ENCODE measurements around the gene CLDN15. TPM values are rescaled to one million over a fixed set of nuclear protein-coding genes. Genes with fewer than 3 reads are reported as not detected.
"Not testable (repeated sequence)": the region's sequence is repeated elsewhere in the genome, so short reads cannot be mapped to it uniquely, and the experiment has no call there.

CLDN15 gene
- total RNA-seq, 2 donors from 2014 or later, result 7.4 to 15.4 TPM

DNA sequence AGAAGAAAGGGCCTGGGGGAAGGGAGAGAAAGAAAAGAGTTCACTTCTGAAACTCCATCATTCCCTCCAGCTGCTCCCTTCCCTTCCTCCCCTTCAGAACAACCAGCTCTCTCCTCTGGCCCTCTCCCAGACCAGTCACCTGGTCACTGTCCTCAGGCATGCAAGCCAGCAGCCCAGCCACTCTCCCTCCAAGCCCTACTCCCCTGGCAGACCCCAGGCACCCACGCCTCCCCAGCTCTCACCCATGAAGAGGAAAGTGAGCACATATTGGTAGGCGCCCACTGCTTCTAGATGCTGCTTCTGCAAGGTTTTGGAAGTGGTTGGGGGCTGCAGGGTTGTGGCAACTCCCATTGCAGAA lies 37.1 kb downstream of the CLDN15 start:
- H3K27me3 ChIP-seq (replicated peaks; ENCODE audit: insufficient read depth), result peaks cover 9% of the 10 kb centered on the region
- H3K36me3 ChIP-seq, result no peaks in the 10 kb centered on the region
- H3K9me3 ChIP-seq, result no peaks in the 10 kb centered on the region
- H3K4me1 ChIP-seq (ENCODE audit: control insufficient read depth in 1 of 2, low read depth in 2 of 2), result peaks cover 5 to 9% of the 10 kb centered on the region in 2 donors
- ATAC-seq (ENCODE audit: insufficient number of reproducible peaks, low FRiP score, low read depth), result no peak
- DNase-seq (ENCODE audit: low spot score), result no peak
- TF ChIP-seq, protein P1, sequence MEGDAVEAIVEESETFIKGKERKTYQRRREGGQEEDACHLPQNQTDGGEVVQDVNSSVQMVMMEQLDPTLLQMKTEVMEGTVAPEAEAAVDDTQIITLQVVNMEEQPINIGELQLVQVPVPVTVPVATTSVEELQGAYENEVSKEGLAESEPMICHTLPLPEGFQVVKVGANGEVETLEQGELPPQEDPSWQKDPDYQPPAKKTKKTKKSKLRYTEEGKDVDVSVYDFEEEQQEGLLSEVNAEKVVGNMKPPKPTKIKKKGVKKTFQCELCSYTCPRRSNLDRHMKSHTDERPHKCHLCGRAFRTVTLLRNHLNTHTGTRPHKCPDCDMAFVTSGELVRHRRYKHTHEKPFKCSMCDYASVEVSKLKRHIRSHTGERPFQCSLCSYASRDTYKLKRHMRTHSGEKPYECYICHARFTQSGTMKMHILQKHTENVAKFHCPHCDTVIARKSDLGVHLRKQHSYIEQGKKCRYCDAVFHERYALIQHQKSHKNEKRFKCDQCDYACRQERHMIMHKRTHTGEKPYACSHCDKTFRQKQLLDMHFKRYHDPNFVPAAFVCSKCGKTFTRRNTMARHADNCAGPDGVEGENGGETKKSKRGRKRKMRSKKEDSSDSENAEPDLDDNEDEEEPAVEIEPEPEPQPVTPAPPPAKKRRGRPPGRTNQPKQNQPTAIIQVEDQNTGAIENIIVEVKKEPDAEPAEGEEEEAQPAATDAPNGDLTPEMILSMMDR (IDR thresholded peaks at IDR 0.05), result no peak
- H3K27ac ChIP-seq, result no peak overlapping the region
- no peak overlapping the region for H3K4me3 ChIP-seq

- H3K27ac ChIP-seq; H3K4me1 ChIP-seq (ENCODE audit: control insufficient read depth in 1 of 2, low read depth in 2 of 2); H3K27me3 ChIP-seq (replicated peaks; ENCODE audit: insufficient read depth); DNase-seq (ENCODE audit: low spot score); H3K36me3 ChIP-seq; ATAC-seq (ENCODE audit: insufficient number of reproducible peaks, low FRiP score, low read depth); H3K9me3 ChIP-seq; H3K4me3 ChIP-seq: not testable (repeated sequence)
These were observed 38.1 kb downstream of the CLDN15 start for GRCh38 chr7:101199522-101199921.

GRCh38 chr7:101198476-101198875 lies 39.1 kb downstream of the CLDN15 start:
- no peaks in the 10 kb centered on the region for H3K9me3 ChIP-seq
- H3K4me1 ChIP-seq (ENCODE audit: control insufficient read depth in 1 of 2, low read depth in 2 of 2), result peaks cover 5 to 9% of the 10 kb centered on the region in 2 donors
- no peaks in the 10 kb centered on the region for H3K36me3 ChIP-seq
- no peak overlapping the region for H3K4me3 ChIP-seq
- H3K27me3 ChIP-seq (replicated peaks; ENCODE audit: insufficient read depth), result peaks cover 9% of the 10 kb centered on the region
- ATAC-seq (ENCODE audit: insufficient number of reproducible peaks, low FRiP score, low read depth), result no peak
- TF ChIP-seq, protein P1 (IDR thresholded peaks at IDR 0.05), result no peak
- DNase-seq (ENCODE audit: low spot score), result no peak
- no peak overlapping the region for H3K27ac ChIP-seq

DNA sequence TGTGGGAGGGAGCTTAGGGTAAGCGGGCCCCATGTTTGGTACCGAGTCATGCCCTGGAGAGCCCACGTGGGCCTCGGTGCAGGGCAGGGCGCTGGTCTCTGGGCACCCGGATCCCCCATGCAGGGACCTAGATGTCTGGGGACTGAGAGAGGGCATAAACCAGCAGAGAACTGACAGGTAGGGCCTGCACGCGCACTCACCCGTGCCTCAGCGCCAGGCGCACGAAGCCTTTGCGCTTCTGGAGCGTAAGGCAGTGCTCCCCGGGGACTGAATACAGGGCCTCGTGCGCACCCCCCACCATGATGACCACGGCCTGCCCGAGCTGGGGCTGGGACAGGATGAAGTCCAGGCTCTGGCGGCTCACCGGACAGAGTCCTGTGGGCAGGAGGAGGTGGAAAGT lies 39.6 kb downstream of the CLDN15 start:
- Histone ChIP-seq H3K4me1 (ENCODE audit: control insufficient read depth in 1 of 2, low read depth in 2 of 2) (peaks cover 5 to 9% of the 10 kb centered on the region in 2 donors), H3K4me3 (no peak overlapping the region), H3K36me3 (no peaks in the 10 kb centered on the region), H3K9me3 (no peaks in the 10 kb centered on the region), H3K27me3 (replicated peaks; ENCODE audit: insufficient read depth) (peaks cover 9% of the 10 kb centered on the region), H3K27ac (no peak overlapping the region)
- ATAC-seq (ENCODE audit: insufficient number of reproducible peaks, low FRiP score, low read depth) (no peak), DNase-seq (ENCODE audit: low spot score) (no peak)
- TF ChIP-seq, protein P1 (IDR thresholded peaks at IDR 0.05), result no peak

- no peaks in the 10 kb centered on the region for H3K4me1 ChIP-seq (ENCODE audit: control insufficient read depth in 1 of 2, low read depth in 2 of 2)
- ATAC-seq (ENCODE audit: insufficient number of reproducible peaks, low FRiP score, low read depth) (no peak), DNase-seq (ENCODE audit: low spot score) (no peak)
- no peak overlapping the region for H3K4me3 ChIP-seq
- no peaks in the 10 kb centered on the region for H3K36me3 ChIP-seq
- H3K27ac ChIP-seq, result no peak overlapping the region
- H3K9me3 ChIP-seq, result no peaks in the 10 kb centered on the region
- no peaks in the 10 kb centered on the region for H3K27me3 ChIP-seq (replicated peaks; ENCODE audit: insufficient read depth)
- TF ChIP-seq, protein P1 (IDR thresholded peaks at IDR 0.05), result no peak
These were observed 41.7 kb downstream of the CLDN15 start for GRCh38 chr7:101195884-101196283.

GRCh38 chr7:101189109-101189508 lies 48.5 kb downstream of the CLDN15 start:
- TF ChIP-seq, protein P1 (IDR thresholded peaks at IDR 0.05), result no peak
- H3K27ac ChIP-seq, result no peak overlapping the region
- DNase-seq (ENCODE audit: low spot score) (no peak), ATAC-seq (ENCODE audit: insufficient number of reproducible peaks, low FRiP score, low read depth) (no peak)
- H3K27me3 ChIP-seq (replicated peaks; ENCODE audit: insufficient read depth), result no peaks in the 10 kb centered on the region
- no peak overlapping the region for H3K4me3 ChIP-seq
- H3K9me3 ChIP-seq, result no peaks in the 10 kb centered on the region
- no peaks in the 10 kb centered on the region for H3K36me3 ChIP-seq
- no peaks in the 10 kb centered on the region for H3K4me1 ChIP-seq (ENCODE audit: control insufficient read depth in 1 of 2, low read depth in 2 of 2)
